ENCODE results near the gene CDCP2. TPM values are rescaled to one million over a fixed set of nuclear protein-coding genes. Genes with fewer than 3 reads are reported as not detected.

CDCP2 gene
- total RNA-seq, 1 donor from 2014 or later = not detected

- Mint-ChIP-seq H3K9me3 (ENCODE audit: unreplicated experiment) (peaks cover 3% of the 10 kb centered on the region), H3K4me3 (ENCODE audit: unreplicated experiment) (no peak overlapping the region), H3K27me3 (ENCODE audit: low read depth, unreplicated experiment) (peaks cover 17% of the 10 kb centered on the region), H3K36me3 (ENCODE audit: low read depth, unreplicated experiment) (peaks cover 2% of the 10 kb centered on the region), H3K4me1 (ENCODE audit: low read depth, unreplicated experiment) (peaks cover 9% of the 10 kb centered on the region), H3K27ac (ENCODE audit: unreplicated experiment) (no peak overlapping the region)
- no peaks in the 10 kb centered on the region for H4K20me1 ChIP-seq (ENCODE audit: insufficient read depth, low read length)
- no peaks in the 10 kb centered on the region for H3K79me2 ChIP-seq (ENCODE audit: insufficient read depth, low read length)
- no peak overlapping the region for H2AFZ ChIP-seq (ENCODE audit: low read depth, low read length)
- H3K9me3 ChIP-seq (ENCODE audit: insufficient read depth, low read depth, low read length) = no peaks in the 10 kb centered on the region
- H3K4me2 ChIP-seq (ENCODE audit: low read length) = no peak overlapping the region
- DNase-seq (ENCODE audit: low read depth) (no peak), FAIRE-seq (no peak)
- H3K4me3 ChIP-seq (ENCODE audit: insufficient read depth, low read depth, low read length) = no peak overlapping the region
- no peak overlapping the region for H3K9ac ChIP-seq (ENCODE audit: low read length)
- no peaks in the 10 kb centered on the region for H3K4me1 ChIP-seq (ENCODE audit: insufficient read depth, low read length)
- TF ChIP-seq CTCF (IDR thresholded peaks at IDR 0.05; ENCODE audit: insufficient read depth, low read depth, low read length) (no peak), EZH2 (IDR thresholded peaks at IDR 0.05; ENCODE audit: insufficient read depth, low read length) (no peak)
- no peak overlapping the region for H3K27ac ChIP-seq (ENCODE audit: low read depth, low read length)
- H3K36me3 ChIP-seq (ENCODE audit: insufficient read depth, low read length) = no peaks in the 10 kb centered on the region
- H3K27me3 ChIP-seq (ENCODE audit: insufficient read depth, low read length) = no peaks in the 10 kb centered on the region
Measured at GRCh38 chr1:54160351-54160750, 7.6 kb upstream of the CDCP2 start.

- no peak overlapping the region for H3K27ac ChIP-seq (ENCODE audit: low read depth, low read length)
- Mint-ChIP-seq H3K36me3 (ENCODE audit: low read depth, unreplicated experiment) (peaks cover 2% of the 10 kb centered on the region), H3K27me3 (ENCODE audit: low read depth, unreplicated experiment) (peaks cover 17% of the 10 kb centered on the region), H3K4me3 (ENCODE audit: unreplicated experiment) (no peak overlapping the region), H3K9me3 (ENCODE audit: unreplicated experiment) (peaks cover 3% of the 10 kb centered on the region), H3K27ac (ENCODE audit: unreplicated experiment) (peak overlapping the region; percentile 34), H3K4me1 (ENCODE audit: low read depth, unreplicated experiment) (peaks cover 9% of the 10 kb centered on the region)
- DNase-seq (ENCODE audit: low read depth) (no peak), FAIRE-seq (no peak)
- H3K79me2 ChIP-seq (ENCODE audit: insufficient read depth, low read length) = no peaks in the 10 kb centered on the region
- H3K36me3 ChIP-seq (ENCODE audit: insufficient read depth, low read length) = no peaks in the 10 kb centered on the region
- TF ChIP-seq EZH2 (IDR thresholded peaks at IDR 0.05; ENCODE audit: insufficient read depth, low read length) (no peak), CTCF (IDR thresholded peaks at IDR 0.05; ENCODE audit: insufficient read depth, low read depth, low read length) (no peak)
- no peak overlapping the region for H3K4me3 ChIP-seq (ENCODE audit: insufficient read depth, low read depth, low read length)
- H3K4me1 ChIP-seq (ENCODE audit: insufficient read depth, low read length) = no peaks in the 10 kb centered on the region
- no peak overlapping the region for H2AFZ ChIP-seq (ENCODE audit: low read depth, low read length)
- no peak overlapping the region for H3K4me2 ChIP-seq (ENCODE audit: low read length)
- no peaks in the 10 kb centered on the region for H4K20me1 ChIP-seq (ENCODE audit: insufficient read depth, low read length)
- H3K9ac ChIP-seq (ENCODE audit: low read length) = no peak overlapping the region
- no peaks in the 10 kb centered on the region for H3K9me3 ChIP-seq (ENCODE audit: insufficient read depth, low read depth, low read length)
- H3K27me3 ChIP-seq (ENCODE audit: insufficient read depth, low read length) = no peaks in the 10 kb centered on the region
Measured at GRCh38 chr1:54159733-54160316, 7.0 kb upstream of the CDCP2 start.

GRCh38 chr1:54158071-54158470, 5.3 kb upstream of the CDCP2 start:
- H3K27me3 Mint-ChIP-seq (ENCODE audit: low read depth, unreplicated experiment) = peaks cover 10% of the 10 kb centered on the region
- H3K36me3 Mint-ChIP-seq (ENCODE audit: low read depth, unreplicated experiment) = peaks cover 2% of the 10 kb centered on the region
- no peak overlapping the region for H3K4me3 ChIP-seq (ENCODE audit: insufficient read depth, low read depth, low read length)
- H3K27me3 ChIP-seq (ENCODE audit: insufficient read depth, low read length) = no peaks in the 10 kb centered on the region
- H3K4me2 ChIP-seq (ENCODE audit: low read length) = no peak overlapping the region
- H3K9ac ChIP-seq (ENCODE audit: low read length) = no peak overlapping the region
- TF ChIP-seq EZH2 (IDR thresholded peaks at IDR 0.05; ENCODE audit: insufficient read depth, low read length) (no peak), CTCF (IDR thresholded peaks at IDR 0.05; ENCODE audit: insufficient read depth, low read depth, low read length) (no peak)
- H3K4me3 Mint-ChIP-seq (ENCODE audit: unreplicated experiment) = no peak overlapping the region
- H3K9me3 Mint-ChIP-seq (ENCODE audit: unreplicated experiment) = peaks cover 3% of the 10 kb centered on the region
- no peak overlapping the region for H3K27ac ChIP-seq (ENCODE audit: low read depth, low read length)
- H4K20me1 ChIP-seq (ENCODE audit: insufficient read depth, low read length) = no peaks in the 10 kb centered on the region
- no peak overlapping the region for H3K27ac Mint-ChIP-seq (ENCODE audit: unreplicated experiment)
- no peaks in the 10 kb centered on the region for H3K9me3 ChIP-seq (ENCODE audit: insufficient read depth, low read depth, low read length)
- no peak overlapping the region for H2AFZ ChIP-seq (ENCODE audit: low read depth, low read length)
- no peaks in the 10 kb centered on the region for H3K79me2 ChIP-seq (ENCODE audit: insufficient read depth, low read length)
- DNase-seq (ENCODE audit: low read depth) (no peak), FAIRE-seq (no peak)
- H3K36me3 ChIP-seq (ENCODE audit: insufficient read depth, low read length) = no peaks in the 10 kb centered on the region
- peaks cover 5% of the 10 kb centered on the region for H3K4me1 ChIP-seq (ENCODE audit: insufficient read depth, low read length)
- H3K4me1 Mint-ChIP-seq (ENCODE audit: low read depth, unreplicated experiment) = peaks cover 16% of the 10 kb centered on the region
